HPDE6-E6E7 (cell line): ENCODE measurements around the gene SNAP25.

Experiments
- DNase-seq: peaks from one replicate; pipeline ENCODE4 v3.0.0; 2011; ENCODE audit warnings: missing footprints; ENCODE audit errors: extremely low spot score

SNAP25 gene

GRCh38 chr20:10216146-10216791 lies 2.4 kb upstream of the SNAP25 start:
- DNase-seq = no peak

- DNase-seq = peak; percentile 38
Measured at GRCh38 chr20:10217721-10218410, 764 bp upstream of the SNAP25 start.

GRCh38 chr20:10219452-10219791 lies 792 bp downstream of the SNAP25 start:
- peak; percentile 70 for DNase-seq

GRCh38 chr20:10219993-10220750 lies 1.5 kb downstream of the SNAP25 start:
- no peak for DNase-seq

GRCh38 chr20:10221021-10221420 lies 2.4 kb downstream of the SNAP25 start:
- DNase-seq = no peak

GRCh38 chr20:10225439-10226060 lies 6.9 kb downstream of the SNAP25 start:
- no peak for DNase-seq

- DNase-seq = no peak
Measured at GRCh38 chr20:10228330-10228729, 9.7 kb downstream of the SNAP25 start.

GRCh38 chr20:10231290-10231689 lies 12.7 kb downstream of the SNAP25 start:
- no peak for DNase-seq

GRCh38 chr20:10236540-10237533 lies 18.2 kb downstream of the SNAP25 start:
- DNase-seq = no peak

- DNase-seq = peak; percentile 81
Measured at GRCh38 chr20:10239954-10240353, 21.3 kb downstream of the SNAP25 start.

GRCh38 chr20:10240655-10241054 lies 22.0 kb downstream of the SNAP25 start:
- no peak for DNase-seq

- no peak for DNase-seq
Measured at GRCh38 chr20:10242166-10242565, 23.5 kb downstream of the SNAP25 start.

GRCh38 chr20:10247440-10247839 lies 28.8 kb downstream of the SNAP25 start:
- DNase-seq = no peak

- DNase-seq = no peak
Measured at GRCh38 chr20:10249048-10249770, 30.6 kb downstream of the SNAP25 start.

GRCh38 chr20:10249822-10250221 lies 31.2 kb downstream of the SNAP25 start:
- DNase-seq = no peak

GRCh38 chr20:10250902-10251301 lies 32.3 kb downstream of the SNAP25 start:
- DNase-seq = no peak

- DNase-seq = no peak
Measured at GRCh38 chr20:10253780-10254179, 35.1 kb downstream of the SNAP25 start.

GRCh38 chr20:10255846-10256245 lies 37.2 kb downstream of the SNAP25 start:
- no peak for DNase-seq

- no peak for DNase-seq
Measured at GRCh38 chr20:10259166-10259565, 40.5 kb downstream of the SNAP25 start.

GRCh38 chr20:10260316-10260715 lies 41.7 kb downstream of the SNAP25 start:
- no peak for DNase-seq

GRCh38 chr20:10261702-10262101 lies 43.1 kb downstream of the SNAP25 start:
- DNase-seq = no peak
